Stimulated activated CD8-positive, alpha-beta memory T cell treated with anti-CD3 and anti-CD28 coated beads, Interleukin-12 subunit alpha, Interleukin-12 subunit beta, amount 100 ng/mL, for 1 hour (primary cell): ENCODE results near the gene GNAL.

Source experiments
- DNase-seq: peaks from one replicate; pipeline ENCODE4 v3.0.0-alpha.2; 2020; ENCODE audit warnings: low read depth

The GNAL gene

GRCh38 chr18:11809895-11810294 is 120.8 kb downstream of the GNAL start:
- DNase-seq, result no peak

- DNase-seq, result no peak
These were observed 121.3 kb downstream of the GNAL start for GRCh38 chr18:11810379-11810778.

GRCh38 chr18:11811009-11811408 is 121.9 kb downstream of the GNAL start:
- no peak for DNase-seq

GRCh38 chr18:11817229-11817628 is 128.2 kb downstream of the GNAL start:
- no peak for DNase-seq

- no peak for DNase-seq
These were observed 129.6 kb downstream of the GNAL start for GRCh38 chr18:11818486-11819203.

- DNase-seq, result no peak
These were observed 130.9 kb downstream of the GNAL start for GRCh38 chr18:11819938-11820337.

GRCh38 chr18:11820697-11821096 is 131.6 kb downstream of the GNAL start:
- DNase-seq, result no peak

GRCh38 chr18:11821208-11821607 is 132.1 kb downstream of the GNAL start:
- DNase-seq, result no peak

GRCh38 chr18:11821643-11822237 is 132.7 kb downstream of the GNAL start:
- DNase-seq, result no peak

- no peak for DNase-seq
These were observed 134.5 kb downstream of the GNAL start for GRCh38 chr18:11823545-11823944.

- no peak for DNase-seq
These were observed 137.8 kb downstream of the GNAL start for GRCh38 chr18:11826836-11827235.

- DNase-seq, result no peak
These were observed 139.8 kb downstream of the GNAL start for GRCh38 chr18:11828786-11829432.

- DNase-seq, result no peak
These were observed 141.5 kb downstream of the GNAL start for GRCh38 chr18:11830585-11830984.

GRCh38 chr18:11831921-11832320 is 142.9 kb downstream of the GNAL start:
- no peak for DNase-seq

- no peak for DNase-seq
These were observed 145.7 kb downstream of the GNAL start for GRCh38 chr18:11834772-11835171.

- DNase-seq, result no peak
These were observed 150.5 kb downstream of the GNAL start for GRCh38 chr18:11839556-11839955.

GRCh38 chr18:11840493-11840892 is 151.4 kb downstream of the GNAL start:
- DNase-seq, result no peak

- DNase-seq, result no peak
These were observed 153.5 kb downstream of the GNAL start for GRCh38 chr18:11842562-11842961.

GRCh38 chr18:11844436-11844835 is 155.4 kb downstream of the GNAL start:
- no peak for DNase-seq

- DNase-seq, result no peak
These were observed 156.6 kb downstream of the GNAL start for GRCh38 chr18:11845654-11846053.

- no peak for DNase-seq
These were observed 158.7 kb downstream of the GNAL start for GRCh38 chr18:11847811-11848210.

- DNase-seq, result no peak
These were observed 160.2 kb downstream of the GNAL start for GRCh38 chr18:11849279-11849678.

GRCh38 chr18:11849841-11850634 is 161.0 kb downstream of the GNAL start:
- DNase-seq, result peak; percentile 34
